Mesendoderm (in vitro differentiated cells): ENCODE measurements around the gene WAC.
"Not testable (repeated sequence)": the region's sequence is repeated elsewhere in the genome, so short reads cannot be mapped to it uniquely, and the experiment has no call there.

Experiments used
- DNase-seq: peaks from one replicate; pipeline ENCODE4 v3.0.0; 2013
- H2AK5ac ChIP-seq: 2 replicates; pipeline ENCODE4 v1.6.1; 2013; ENCODE audit warnings: low read length, inconsistent platforms
- H2BK120ac ChIP-seq: 2 replicates; pipeline ENCODE4 v1.6.1; 2013; ENCODE audit warnings: low read depth, mild to moderate bottlenecking, low read length, moderate library complexity, mixed read lengths
- H2BK15ac ChIP-seq: replicated peaks from 2 replicates; pipeline ENCODE4 v1.6.1; 2013; ENCODE audit warnings: low read depth, mild to moderate bottlenecking, moderate library complexity
- H2BK5ac ChIP-seq: 2 replicates; pipeline ENCODE4 v1.6.1; 2013; ENCODE audit warnings: low read length, inconsistent platforms
- H3K18ac ChIP-seq: 2 replicates; pipeline ENCODE4 v1.6.1; 2013; ENCODE audit warnings: mild to moderate bottlenecking, low read length, mixed read lengths
- H3K23ac ChIP-seq: one replicate; pipeline ENCODE4 v1.6.1; 2013; ENCODE audit warnings: low read length
- H3K27ac ChIP-seq: 2 replicates; pipeline ENCODE4 v1.5.1; 2013; ENCODE audit warnings: low read depth, mild to moderate bottlenecking, inconsistent platforms, low read length, moderate library complexity
- H3K27me3 ChIP-seq: 2 replicates; pipeline ENCODE4 v1.6.1; 2013; ENCODE audit warnings: low read length, control low read depth, mild to moderate bottlenecking, inconsistent platforms; ENCODE audit not compliant: insufficient read depth, poor library complexity
- H3K36me3 ChIP-seq: 2 replicates; pipeline ENCODE4 v1.6.1; 2013; ENCODE audit warnings: low read length, inconsistent platforms; ENCODE audit not compliant: control insufficient read depth, insufficient read depth
- H3K4ac ChIP-seq: one replicate; pipeline ENCODE4 v1.6.1; 2013; ENCODE audit warnings: low read depth, mild to moderate bottlenecking, low read length, moderate library complexity
- H3K4me1 ChIP-seq: 2 replicates; pipeline ENCODE4 v1.6.1; 2013; ENCODE audit warnings: low read depth, low read length, inconsistent platforms; ENCODE audit not compliant: control insufficient read depth
- H3K4me2 ChIP-seq: 2 replicates; pipeline ENCODE4 v1.6.1; 2013; ENCODE audit warnings: low read length
- H3K4me3 ChIP-seq: 2 replicates; pipeline ENCODE4 v1.5.1; 2013; ENCODE audit warnings: mild to moderate bottlenecking, low read length
- H3K56ac ChIP-seq: one replicate; pipeline ENCODE4 v1.6.1; 2013; ENCODE audit warnings: low read length
- H3K79me1 ChIP-seq: 2 replicates; pipeline ENCODE4 v1.6.1; 2013; ENCODE audit warnings: low read length, inconsistent platforms
- H3K79me2 ChIP-seq: 2 replicates; pipeline ENCODE4 v1.6.1; 2013; ENCODE audit warnings: mild to moderate bottlenecking, low read length; ENCODE audit not compliant: control insufficient read depth, insufficient read depth
- H3K9ac ChIP-seq: 2 replicates; pipeline ENCODE4 v1.6.1; 2013; ENCODE audit warnings: low read length, inconsistent platforms
- H4K5ac ChIP-seq: one replicate; pipeline ENCODE4 v1.6.1; 2013; ENCODE audit warnings: low read length
- H4K8ac ChIP-seq: one replicate; pipeline ENCODE4 v1.6.1; 2013; ENCODE audit warnings: low read depth, mild to moderate bottlenecking, control low read depth, low read length, moderate library complexity
- WGBS: extraction: QIAGEN DNeasy Blood & Tissue Kit; methylation state at CpG from one replicate; pipeline ENCODE4 v1.1.7; 2013; ENCODE audit warnings: low lambda C conversion rate, missing lambda C conversion rate; ENCODE audit not compliant: insufficient coverage; ENCODE audit errors: extremely low coverage; 5-methylcytosine and 5-hydroxymethylcytosine counted together

The WAC gene

GRCh38 chr10:28505359-28505959, 27.5 kb upstream of the WAC start:
- no peaks in the 10 kb centered on the region for H3K79me2 ChIP-seq
- H3K79me1 ChIP-seq, result no peaks in the 10 kb centered on the region
- no peaks in the 10 kb centered on the region for H3K4me1 ChIP-seq
- WGBS, result no CpG with 5 or more reads among the region's 4 CpGs
- no peak overlapping the region for H3K4ac ChIP-seq
- no peaks in the 10 kb centered on the region for H3K27me3 ChIP-seq
- H4K5ac ChIP-seq, result no peak overlapping the region
- no peaks in the 10 kb centered on the region for H3K36me3 ChIP-seq
- H2BK5ac ChIP-seq, result no peak overlapping the region
- no peak overlapping the region for H3K56ac ChIP-seq
- H3K27ac ChIP-seq, result no peak overlapping the region
- H3K18ac ChIP-seq, result no peak overlapping the region
- no peak overlapping the region for H3K4me3 ChIP-seq
- no peak overlapping the region for H3K9ac ChIP-seq
- no peak overlapping the region for H2BK15ac ChIP-seq
- H3K23ac ChIP-seq, result no peak overlapping the region
- H2BK120ac ChIP-seq, result no peak overlapping the region
- H2AK5ac ChIP-seq, result no peak overlapping the region
- H4K8ac ChIP-seq, result no peak overlapping the region
- H3K4me2 ChIP-seq, result no peak overlapping the region
- DNase-seq, result no peak

DNA sequence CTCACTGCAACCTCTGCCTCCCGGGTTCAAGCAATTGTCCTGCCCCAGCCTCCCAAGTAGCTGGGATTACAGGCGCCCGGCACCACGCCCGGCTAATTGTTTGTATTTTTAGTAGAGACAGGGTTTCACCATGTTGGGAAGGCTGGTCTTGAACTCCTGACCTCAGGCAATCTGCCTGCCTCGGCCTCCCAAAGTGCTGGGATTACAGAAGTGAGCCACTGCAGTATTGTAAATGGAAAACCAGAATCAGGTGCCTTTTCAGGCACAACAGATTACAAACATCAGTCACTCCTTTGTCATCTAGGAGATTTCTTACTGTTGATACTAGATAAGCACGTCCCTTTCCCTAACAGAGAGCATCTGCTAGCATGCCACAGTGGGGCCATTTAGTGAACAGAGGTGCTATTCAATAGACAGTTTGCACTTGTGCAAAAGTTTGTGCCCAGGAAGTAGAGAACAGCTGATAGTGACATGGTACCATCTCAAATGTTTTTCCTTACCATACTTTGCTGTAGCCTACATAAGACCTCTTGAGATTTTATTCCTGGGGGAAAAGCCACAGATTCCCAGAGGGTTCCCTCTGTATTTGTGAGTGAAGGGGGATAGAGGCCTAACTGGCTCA, 24.5 kb upstream of the WAC start:
- H2BK15ac ChIP-seq, result no peak overlapping the region
- no peak overlapping the region for H3K23ac ChIP-seq
- no peak for DNase-seq
- no peak overlapping the region for H3K4me3 ChIP-seq
- H3K9ac ChIP-seq, result no peak overlapping the region
- no peak overlapping the region for H3K27ac ChIP-seq
- no peak overlapping the region for H2AK5ac ChIP-seq
- H4K8ac ChIP-seq, result no peak overlapping the region
- H3K27me3 ChIP-seq, result no peaks in the 10 kb centered on the region
- WGBS, result no CpG with 5 or more reads among the region's 7 CpGs
- no peak overlapping the region for H2BK5ac ChIP-seq
- no peak overlapping the region for H3K56ac ChIP-seq
- no peaks in the 10 kb centered on the region for H3K79me1 ChIP-seq
- no peak overlapping the region for H3K4ac ChIP-seq
- H3K4me2 ChIP-seq, result no peak overlapping the region
- H3K18ac ChIP-seq, result no peak overlapping the region
- no peak overlapping the region for H4K5ac ChIP-seq
- H3K79me2 ChIP-seq, result no peaks in the 10 kb centered on the region
- H3K4me1 ChIP-seq, result no peaks in the 10 kb centered on the region
- no peak overlapping the region for H2BK120ac ChIP-seq
- H3K36me3 ChIP-seq, result no peaks in the 10 kb centered on the region

GRCh38 chr10:28509286-28509685, 23.6 kb upstream of the WAC start:
- Histone ChIP-seq H3K4me3 (no peak overlapping the region), H3K9ac (no peak overlapping the region), H3K36me3 (no peaks in the 10 kb centered on the region), H3K27ac (no peak overlapping the region), H2BK5ac (no peak overlapping the region), H2BK120ac (no peak overlapping the region), H3K79me1 (no peaks in the 10 kb centered on the region), H3K79me2 (no peaks in the 10 kb centered on the region), H4K5ac (no peak overlapping the region), H2AK5ac (no peak overlapping the region), H3K4me1 (no peaks in the 10 kb centered on the region), H3K4ac (no peak overlapping the region), H2BK15ac (no peak overlapping the region), H3K4me2 (no peak overlapping the region), H3K18ac (no peak overlapping the region), H3K56ac (no peak overlapping the region), H3K23ac (no peak overlapping the region), H4K8ac (no peak overlapping the region), H3K27me3 (no peaks in the 10 kb centered on the region)
- WGBS, result no CpG with 5 or more reads among the region's 3 CpGs
- no peak for DNase-seq

- no peaks in the 10 kb centered on the region for H3K4me1 ChIP-seq
- H3K4me3 ChIP-seq, result no peak overlapping the region
- no peak overlapping the region for H3K23ac ChIP-seq
- no peak overlapping the region for H3K27ac ChIP-seq
- no peak overlapping the region for H3K4me2 ChIP-seq
- H4K5ac ChIP-seq, result no peak overlapping the region
- no peak overlapping the region for H3K18ac ChIP-seq
- no peaks in the 10 kb centered on the region for H3K79me1 ChIP-seq
- H3K56ac ChIP-seq, result no peak overlapping the region
- no peak overlapping the region for H3K4ac ChIP-seq
- H2BK5ac ChIP-seq, result no peak overlapping the region
- no peaks in the 10 kb centered on the region for H3K36me3 ChIP-seq
- no peak overlapping the region for H2BK15ac ChIP-seq
- H4K8ac ChIP-seq, result no peak overlapping the region
- H3K9ac ChIP-seq, result no peak overlapping the region
- WGBS, result no CpG with 5 or more reads among the region's 1 CpG
- DNase-seq, result no peak
- H3K27me3 ChIP-seq, result no peaks in the 10 kb centered on the region
- H3K79me2 ChIP-seq, result no peaks in the 10 kb centered on the region
- H2AK5ac ChIP-seq, result no peak overlapping the region
- H2BK120ac ChIP-seq, result no peak overlapping the region
Observed at GRCh38 chr10:28514648-28515047, 18.3 kb upstream of the WAC start.

GRCh38 chr10:28520346-28520745, 12.6 kb upstream of the WAC start:
- H3K27ac ChIP-seq, result no peak overlapping the region
- H3K79me1 ChIP-seq, result no peaks in the 10 kb centered on the region
- no peak overlapping the region for H3K4me2 ChIP-seq
- H2BK5ac ChIP-seq, result no peak overlapping the region
- H2AK5ac ChIP-seq, result no peak overlapping the region
- no peak overlapping the region for H3K4ac ChIP-seq
- H3K4me3 ChIP-seq, result no peak overlapping the region
- no peaks in the 10 kb centered on the region for H3K4me1 ChIP-seq
- H3K79me2 ChIP-seq, result no peaks in the 10 kb centered on the region
- no peak overlapping the region for H4K8ac ChIP-seq
- H3K27me3 ChIP-seq, result no peaks in the 10 kb centered on the region
- no peak overlapping the region for H4K5ac ChIP-seq
- H3K56ac ChIP-seq, result no peak overlapping the region
- H2BK120ac ChIP-seq, result no peak overlapping the region
- H3K36me3 ChIP-seq, result peaks cover 2% of the 10 kb centered on the region
- H3K9ac ChIP-seq, result no peak overlapping the region
- no peak for DNase-seq
- no CpG with 5 or more reads among the region's 3 CpGs for whole genome bisulfite sequencing
- no peak overlapping the region for H3K23ac ChIP-seq
- no peak overlapping the region for H3K18ac ChIP-seq
- H2BK15ac ChIP-seq, result no peak overlapping the region

GRCh38 chr10:28520828-28521227, 12.1 kb upstream of the WAC start:
- H2BK5ac ChIP-seq, H3K4me3 ChIP-seq, H3K79me2 ChIP-seq, H2BK120ac ChIP-seq, H3K4me1 ChIP-seq, H3K9ac ChIP-seq, H3K56ac ChIP-seq, H3K18ac ChIP-seq, H2BK15ac ChIP-seq, DNase-seq, H4K5ac ChIP-seq, H3K4ac ChIP-seq, H3K36me3 ChIP-seq, H4K8ac ChIP-seq, H3K23ac ChIP-seq, H3K79me1 ChIP-seq, H3K4me2 ChIP-seq, H3K27me3 ChIP-seq, H2AK5ac ChIP-seq, H3K27ac ChIP-seq: not testable (repeated sequence)
- no CpG with 5 or more reads among the region's 4 CpGs for WGBS
